HCT116 (cell line): ENCODE data around the gene PYCR2. TPM values are rescaled to one million over a fixed set of nuclear protein-coding genes. Genes with fewer than 3 reads are reported as not detected.

Experiments used
- ATAC-seq: fragments of 200-7000 bp; cut with Tn5 transposase; 2 replicates; pipeline ENCODE4 v1.9.1; 2020; ENCODE audit warnings: mild to moderate bottlenecking, moderate library complexity
- BruUV-seq: library from RNA; stranded (reverse); fragments of 400-500 nt; replicated peaks from 2 replicates; lab custom pipeline; 2021; lab: Mats Ljungman, UMichigan
- CTCF ChIA-PET: fragments of 300-600 bp; sonication (Branson Sonifier 250); formaldehyde crosslinking; loops from one replicate; lab custom pipeline; 2021; ENCODE audit warnings: antibody characterized with exemption; lab: Charles Lee
- POLR2A ChIA-PET: fragments of 300-600, 350-600 bp; sonication (Branson Sonifier 250); formaldehyde crosslinking; loops from one replicate; lab custom pipeline; 2021; ENCODE audit warnings: antibody characterized with exemption; lab: Charles Lee
- RAD21 ChIA-PET, 2 experiments: fragments of 300-600 bp; sonication (Branson Sonifier 250); formaldehyde crosslinking; loops; one replicate each; lab custom pipeline; 2023; ENCODE audit warnings: low total read pairs in 2 of 2; ENCODE audit not compliant: uncharacterized antibody in 2 of 2, unreplicated experiment in 2 of 2, low non-redundant PET in 1 of 2; lab: Charles Lee
- DNase-seq: peaks from one replicate; pipeline ENCODE4 v3.0.0-alpha.2; 2010; ENCODE audit warnings: low read depth, low spot score
- H2AFZ ChIP-seq: fragments of 200-600 bp; shearing (Covaris generic), sonication (generic); 2 replicates; pipeline ENCODE4 v1.6.1; 2017; ENCODE audit warnings: low read depth, mixed run types, mixed read lengths, antibody characterized with exemption, low read length; ENCODE audit not compliant: poor library complexity, severe bottlenecking
- H3K27ac ChIP-seq: 2 replicates; pipeline ENCODE4 v1.5.1; 2012; ENCODE audit warnings: low read depth, low read length
- H3K27me3 ChIP-seq: fragments of 200-600 bp; sonication (generic); 2 replicates; pipeline ENCODE4 v1.6.1; 2016; ENCODE audit warnings: mixed run types, low read length, mixed read lengths; ENCODE audit not compliant: insufficient read depth
- H3K36me3 ChIP-seq, 2 experiments: fragments of 200-500 bp in 1 of 2; fragments of 200-600 bp in 1 of 2; sonication (Bioruptor generic) in 1 of 2; sonication (generic) in 1 of 2; 2 replicates each; pipeline versions ENCODE4 v1.5.1 to v1.6.1; 2014 to 2016; ENCODE audit warnings: low read length in 2 of 2, inconsistent platforms in 1 of 2, mixed read lengths in 1 of 2, mixed run types in 1 of 2; ENCODE audit not compliant: insufficient read depth in 2 of 2, control insufficient read depth in 1 of 2
- H3K4me1 ChIP-seq, 2 experiments: fragments of 200-600 bp in 1 of 2; sonication (generic) in 1 of 2; 2 replicates each; pipeline versions ENCODE4 v1.5.1 to v1.6.1; 2012 to 2017; ENCODE audit warnings: low read length in 2 of 2, inconsistent platforms in 1 of 2, mild to moderate bottlenecking in 1 of 2, mixed read lengths in 1 of 2, mixed run types in 1 of 2, moderate library complexity in 1 of 2; ENCODE audit not compliant: insufficient read depth in 2 of 2, control insufficient read depth in 1 of 2
- H3K4me2 ChIP-seq: fragments of 200-600 bp; sonication (generic); 2 replicates; pipeline ENCODE4 v1.6.1; 2017; ENCODE audit warnings: mixed run types, low read length, mixed read lengths
- H3K4me3 ChIP-seq, 2 experiments: fragments of 200-600 bp in 1 of 2; sonication (generic) in 1 of 2; replicated peaks in 1 of 2; 2 replicates each; pipeline ENCODE4 v1.5.1; 2011 to 2016; ENCODE audit warnings: low read length in 2 of 2, control low read depth in 1 of 2, low read depth in 1 of 2, mild to moderate bottlenecking in 1 of 2, mixed read lengths in 1 of 2, mixed run types in 1 of 2
- H3K79me2 ChIP-seq: fragments of 200-600 bp; sonication (generic); 2 replicates; pipeline ENCODE4 v1.6.1; 2017; ENCODE audit warnings: mild to moderate bottlenecking, mixed run types, low read length, moderate library complexity, mixed read lengths; ENCODE audit not compliant: insufficient read depth
- H3K9ac ChIP-seq: fragments of 200-600 bp; sonication (generic); 2 replicates; pipeline ENCODE4 v1.6.1; 2016; ENCODE audit warnings: low read length, mixed read lengths
- H3K9me2 ChIP-seq: fragments of 200-600 bp; sonication (generic), shearing (Covaris generic); 2 replicates; pipeline ENCODE4 v1.6.1; 2017; ENCODE audit warnings: mixed run types, mild to moderate bottlenecking, moderate library complexity; ENCODE audit not compliant: insufficient read depth
- H3K9me3 ChIP-seq, 2 experiments: fragments of 200-500 bp in 1 of 2; fragments of 200-600 bp in 1 of 2; sonication (Bioruptor generic) in 1 of 2; sonication (generic) in 1 of 2; 2 replicates each; pipeline ENCODE4 v1.6.1; 2014 to 2017; ENCODE audit warnings: low read length in 2 of 2, mixed read lengths in 2 of 2, inconsistent platforms in 1 of 2, low read depth in 1 of 2, mild to moderate bottlenecking in 1 of 2, mixed run types in 1 of 2, moderate library complexity in 1 of 2; ENCODE audit not compliant: control insufficient read depth in 1 of 2, insufficient read depth in 1 of 2
- H4K20me1 ChIP-seq: fragments of 200-600 bp; sonication (generic), shearing (Covaris generic); 2 replicates; pipeline ENCODE4 v1.6.1; 2017; ENCODE audit warnings: mixed run types, mild to moderate bottlenecking, moderate library complexity; ENCODE audit not compliant: insufficient read depth
- EGR1 ChIP-seq: IDR thresholded peaks from 2 replicates; pipeline ENCODE4 v1.6.1; 2012; ENCODE audit warnings: low read depth
- ELF1 ChIP-seq: IDR thresholded peaks from 2 replicates; pipeline ENCODE4 v1.6.1; 2012; ENCODE audit warnings: low read depth, borderline replicate concordance
- EZH2phosphoT487 ChIP-seq: fragments of 200-600 bp; IDR thresholded peaks from 2 replicates; pipeline ENCODE4 v1.6.1; 2018; ENCODE audit warnings: antibody characterized with exemption, borderline replicate concordance
- JUND ChIP-seq: IDR thresholded peaks from 2 replicates; pipeline ENCODE4 v1.6.1; 2012
- POLR2AphosphoS5 ChIP-seq: IDR thresholded peaks from 2 replicates; pipeline ENCODE4 v1.6.1; 2011; ENCODE audit warnings: mild to moderate bottlenecking, low read depth, low read length, moderate library complexity
- SP1 ChIP-seq: IDR thresholded peaks from 2 replicates; pipeline ENCODE4 v1.6.1; 2012; ENCODE audit warnings: low read depth
- ZFX ChIP-seq: fragments of 450-650 bp; IDR thresholded peaks from 2 replicates; pipeline ENCODE4 v1.6.1; 2017
- intact Hi-C: fragments of 100-400 bp; cut with micrococcal nuclease; formaldehyde crosslinking; loops from 2 replicates; pipeline ENCODE4 v1.10.0; 2022
- total RNA-seq: library from RNA; stranded (reverse); gene quantifications from one replicate; pipeline ENCODE4 v1.2.1, GENCODE V29; 2021; ENCODE audit not compliant: unreplicated experiment
- TF ChIP-seq, protein P1 (sequence below): IDR thresholded peaks from 2 replicates; pipeline ENCODE4 v1.6.1; 2012; ENCODE audit warnings: low read depth
- TF ChIP-seq, protein P2 (sequence below): IDR thresholded peaks from 2 replicates; pipeline ENCODE4 v1.6.1; 2011; ENCODE audit warnings: mild to moderate bottlenecking, low read length, moderate library complexity; ENCODE audit not compliant: insufficient replicate concordance; ENCODE audit errors: extremely low read depth

PYCR2 gene
- total RNA-seq, 1 experiment from 2014 or later = 107 TPM

DNA sequence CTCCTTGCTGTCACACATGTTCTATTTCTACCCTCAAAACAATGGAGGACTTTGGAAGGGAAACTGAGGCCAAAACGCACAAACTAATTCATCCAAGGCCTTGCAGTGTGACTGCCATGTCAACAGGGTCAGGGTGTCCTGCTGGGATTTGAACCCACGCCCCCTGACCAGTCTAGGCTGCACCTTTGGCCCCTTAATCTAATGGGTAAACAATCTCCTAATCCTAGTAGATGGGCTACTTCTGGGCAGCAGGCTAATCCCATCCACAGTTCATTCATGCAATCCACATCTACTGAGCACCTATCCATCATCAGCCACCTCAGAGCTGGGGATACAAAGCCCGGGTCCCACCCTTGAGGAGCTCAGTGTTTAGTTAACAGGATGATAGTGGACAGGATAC lies 34.0 kb upstream of the PYCR2 start:
- POLR2A ChIA-PET = no interaction called here
- no peaks in the 10 kb centered on the region for H3K79me2 ChIP-seq
- no peak overlapping the region for H3K4me3 ChIP-seq
- ATAC-seq = no peak
- H3K9me2 ChIP-seq = no peaks in the 10 kb centered on the region
- no peak overlapping the region for H3K4me2 ChIP-seq
- no peak overlapping the region for H3K27ac ChIP-seq
- DNase-seq = no peak
- no peaks in the 10 kb centered on the region for H3K9me3 ChIP-seq
- H3K9ac ChIP-seq = no peak overlapping the region
- TF ChIP-seq, protein P1, sequence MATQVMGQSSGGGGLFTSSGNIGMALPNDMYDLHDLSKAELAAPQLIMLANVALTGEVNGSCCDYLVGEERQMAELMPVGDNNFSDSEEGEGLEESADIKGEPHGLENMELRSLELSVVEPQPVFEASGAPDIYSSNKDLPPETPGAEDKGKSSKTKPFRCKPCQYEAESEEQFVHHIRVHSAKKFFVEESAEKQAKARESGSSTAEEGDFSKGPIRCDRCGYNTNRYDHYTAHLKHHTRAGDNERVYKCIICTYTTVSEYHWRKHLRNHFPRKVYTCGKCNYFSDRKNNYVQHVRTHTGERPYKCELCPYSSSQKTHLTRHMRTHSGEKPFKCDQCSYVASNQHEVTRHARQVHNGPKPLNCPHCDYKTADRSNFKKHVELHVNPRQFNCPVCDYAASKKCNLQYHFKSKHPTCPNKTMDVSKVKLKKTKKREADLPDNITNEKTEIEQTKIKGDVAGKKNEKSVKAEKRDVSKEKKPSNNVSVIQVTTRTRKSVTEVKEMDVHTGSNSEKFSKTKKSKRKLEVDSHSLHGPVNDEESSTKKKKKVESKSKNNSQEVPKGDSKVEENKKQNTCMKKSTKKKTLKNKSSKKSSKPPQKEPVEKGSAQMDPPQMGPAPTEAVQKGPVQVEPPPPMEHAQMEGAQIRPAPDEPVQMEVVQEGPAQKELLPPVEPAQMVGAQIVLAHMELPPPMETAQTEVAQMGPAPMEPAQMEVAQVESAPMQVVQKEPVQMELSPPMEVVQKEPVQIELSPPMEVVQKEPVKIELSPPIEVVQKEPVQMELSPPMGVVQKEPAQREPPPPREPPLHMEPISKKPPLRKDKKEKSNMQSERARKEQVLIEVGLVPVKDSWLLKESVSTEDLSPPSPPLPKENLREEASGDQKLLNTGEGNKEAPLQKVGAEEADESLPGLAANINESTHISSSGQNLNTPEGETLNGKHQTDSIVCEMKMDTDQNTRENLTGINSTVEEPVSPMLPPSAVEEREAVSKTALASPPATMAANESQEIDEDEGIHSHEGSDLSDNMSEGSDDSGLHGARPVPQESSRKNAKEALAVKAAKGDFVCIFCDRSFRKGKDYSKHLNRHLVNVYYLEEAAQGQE = no peak
- no peak for TF ChIP-seq ELF1
- TF ChIP-seq, all 23 proteins: peak for 0
- H4K20me1 ChIP-seq = no peaks in the 10 kb centered on the region
- no peak overlapping the region for H2AFZ ChIP-seq
- ChIA-PET CTCF (no interaction called here), RAD21 (no interaction called here)
- H3K4me1 ChIP-seq = peaks cover 0 to 5% of the 10 kb centered on the region in 2 experiments; a peak in 1 of 4 replicates
- intact Hi-C loops = no loop called here
- no TSS peak for BruUV-seq
- no peaks in the 10 kb centered on the region for H3K36me3 ChIP-seq
- H3K27me3 ChIP-seq = no peaks in the 10 kb centered on the region

DNA sequence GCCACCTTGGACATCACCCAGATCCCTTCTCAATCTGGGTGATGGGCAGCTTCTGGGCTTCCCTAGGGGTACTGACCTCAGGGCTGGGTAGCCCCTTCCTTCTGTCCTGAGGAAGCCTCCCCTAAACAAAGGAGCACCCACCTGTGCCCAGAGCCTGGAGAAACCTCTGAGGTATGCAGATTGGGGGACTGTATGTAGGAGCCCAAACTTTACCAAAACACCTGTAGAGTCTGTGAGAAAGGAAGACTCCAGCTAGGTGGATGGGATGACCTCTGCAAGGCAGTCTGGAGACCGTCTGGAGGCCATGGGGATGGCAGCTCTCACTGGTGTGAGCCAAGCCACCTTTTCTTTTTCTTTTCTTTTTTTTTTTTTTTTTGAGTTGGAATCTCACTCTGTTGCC lies 30.7 kb upstream of the PYCR2 start:
- ATAC-seq = no peak
- Histone ChIP-seq H3K79me2 (no peaks in the 10 kb centered on the region), H3K9me2 (no peaks in the 10 kb centered on the region), H4K20me1 (no peaks in the 10 kb centered on the region), H3K4me3 (no peak overlapping the region), H3K27ac (no peak overlapping the region), H3K4me1 (peaks cover 3% of the 10 kb centered on the region in 2 experiments; a peak in 1 of 4 replicates), H2AFZ (no peak overlapping the region), H3K9me3 (no peaks in the 10 kb centered on the region)
- ChIA-PET POLR2A (no interaction called here), RAD21 (no interaction called here)
- BruUV-seq = no TSS peak
- intact Hi-C loops = no loop called here
- TF ChIP-seq ZFX = no peak
- no peak for TF ChIP-seq SP1
- no peak for TF ChIP-seq EZH2phosphoT487
- no peak for TF ChIP-seq ELF1
- TF ChIP-seq POLR2AphosphoS5 = no peak
- TF ChIP-seq EGR1 = no peak
- TF ChIP-seq, protein P2, sequence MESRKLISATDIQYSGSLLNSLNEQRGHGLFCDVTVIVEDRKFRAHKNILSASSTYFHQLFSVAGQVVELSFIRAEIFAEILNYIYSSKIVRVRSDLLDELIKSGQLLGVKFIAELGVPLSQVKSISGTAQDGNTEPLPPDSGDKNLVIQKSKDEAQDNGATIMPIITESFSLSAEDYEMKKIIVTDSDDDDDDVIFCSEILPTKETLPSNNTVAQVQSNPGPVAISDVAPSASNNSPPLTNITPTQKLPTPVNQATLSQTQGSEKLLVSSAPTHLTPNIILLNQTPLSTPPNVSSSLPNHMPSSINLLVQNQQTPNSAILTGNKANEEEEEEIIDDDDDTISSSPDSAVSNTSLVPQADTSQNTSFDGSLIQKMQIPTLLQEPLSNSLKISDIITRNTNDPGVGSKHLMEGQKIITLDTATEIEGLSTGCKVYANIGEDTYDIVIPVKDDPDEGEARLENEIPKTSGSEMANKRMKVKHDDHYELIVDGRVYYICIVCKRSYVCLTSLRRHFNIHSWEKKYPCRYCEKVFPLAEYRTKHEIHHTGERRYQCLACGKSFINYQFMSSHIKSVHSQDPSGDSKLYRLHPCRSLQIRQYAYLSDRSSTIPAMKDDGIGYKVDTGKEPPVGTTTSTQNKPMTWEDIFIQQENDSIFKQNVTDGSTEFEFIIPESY = no peak
- TF ChIP-seq JUND = no peak
- TF ChIP-seq, all 23 proteins: peak for 0
- Histone ChIP-seq H3K36me3 (no peaks in the 10 kb centered on the region), H3K27me3 (no peaks in the 10 kb centered on the region), H3K4me2 (no peak overlapping the region), H3K9ac (no peak overlapping the region)
- CTCF ChIA-PET = interaction anchor here (1.0 kb wide), 1 partner anchor 8 kb away, joined by 4 read pairs; no protein-coding TSS in a partner anchor
- DNase-seq = no peak
